Right lobe of liver (tissue), 4 donors: ENCODE results near the gene TENT4B.

Source experiments
- CTCF ChIP-seq, 4 donors: fragments of 200-600 bp in 3 of 4; fragments of 450-650 bp in 1 of 4; IDR thresholded peaks; one replicate each; pipeline versions ENCODE4 v1.5.1 to v1.8.0; 2016 to 2022; ENCODE audit warnings: antibody characterized with exemption in 4 of 4, mild to moderate bottlenecking in 2 of 4
- POLR2A ChIP-seq: fragments of 450-650 bp; IDR thresholded peaks from one replicate; pipeline ENCODE4 v1.6.1; 2017; ENCODE audit warnings: antibody characterized with exemption, mild to moderate bottlenecking
- donor health status: DM: no; HTN: no; CAD: no.
- donor health status: DM: no; HTN: no; CAD: no.
- donor health status: DM: no; HTN: yes; CAD: no.

- TF ChIP-seq POLR2A (no peak), CTCF (IDR thresholded peaks at IDR 0.05) (no peak)
These were observed 35.6 kb downstream of the TENT4B start for GRCh38 chr16:50188619-50189136.
